T-cell (primary cell): ENCODE data around the gene VSIR. TPM values are rescaled to one million over a fixed set of nuclear protein-coding genes. Genes with fewer than 3 reads are reported as not detected.

Source experiments
- ATAC-seq, 4 experiments: fragments of 200-7000 bp in 3 of 4; fragments of 150-1000 bp in 1 of 4; cut with Tn5 transposase; replicated peaks in 1 of 4; 1 replicate in 3 of 4; 2 replicates in 1 of 4; pipeline ENCODE4 v1.10.0; 2021; ENCODE audit warnings: moderate library complexity in 3 of 4, mild to moderate bottlenecking in 2 of 4, moderate number of reproducible peaks in 1 of 4
- CTCF ChIA-PET, 2 donors: fragments of 300-600 bp; sonication (Branson Sonifier 250); formaldehyde crosslinking; loops; one replicate each; lab custom pipeline; 2022; ENCODE audit warnings: antibody characterized with exemption in 2 of 2; lab: Charles Lee
- POLR2A ChIA-PET, 2 donors: fragments of 300-600 bp; sonication (Branson Sonifier 250); formaldehyde crosslinking; loops; one replicate each; lab custom pipeline; 2022; ENCODE audit warnings: antibody characterized with exemption in 2 of 2; lab: Charles Lee
- DNase-seq, 35 experiments: peaks; one replicate each; pipeline versions ENCODE4 v3.0.0 to v3.0.0-alpha.2; 2013 to 2023
- H3K27ac ChIP-seq: one replicate; pipeline ENCODE4 v1.5.1; 2013; ENCODE audit warnings: low read length
- H3K27me3 ChIP-seq, 2 experiments: replicated peaks in 1 of 2; 1 replicate in 1 of 2; 2 replicates in 1 of 2; pipeline versions ENCODE4 v1.6.1 to v1.7.0; 2013; ENCODE audit warnings: low read length in 1 of 2, mixed read lengths in 1 of 2; ENCODE audit not compliant: control insufficient read depth in 2 of 2, insufficient read depth in 2 of 2; ENCODE audit errors: extremely low read depth in 1 of 2
- H3K36me3 ChIP-seq, 2 donors: 1 replicate in 1 of 2; 2 replicates in 1 of 2; pipeline versions ENCODE4 v1.6.1 to v1.7.0; 2013; ENCODE audit warnings: low read length in 1 of 2; ENCODE audit not compliant: control insufficient read depth in 2 of 2, insufficient read depth in 1 of 2; ENCODE audit errors: extremely low read depth in 1 of 2
- H3K4me1 ChIP-seq, 2 experiments: 1 replicate in 1 of 2; 2 replicates in 1 of 2; pipeline versions ENCODE4 v1.6.1 to v1.7.0; 2013; ENCODE audit warnings: low read length in 2 of 2, mixed read lengths in 1 of 2; ENCODE audit not compliant: insufficient read depth in 2 of 2, control insufficient read depth in 1 of 2; ENCODE audit errors: extremely low read depth in 1 of 2
- H3K4me3 ChIP-seq, 2 donors: 1 replicate in 1 of 2; 2 replicates in 1 of 2; pipeline versions ENCODE4 v1.5.1 to v1.7.0; 2013; ENCODE audit warnings: mild to moderate bottlenecking in 2 of 2, low read length in 1 of 2, moderate library complexity in 1 of 2; ENCODE audit not compliant: control insufficient read depth in 1 of 2; ENCODE audit errors: extremely low read depth in 1 of 2
- H3K9me3 ChIP-seq: 2 replicates; pipeline ENCODE4 v1.7.0; 2013
- H3K27ac Mint-ChIP-seq, 2 donors: one replicate each; pipeline ENCODE4 v1.8.0; 2020 to 2021; ENCODE audit warnings: mild to moderate bottlenecking in 2 of 2, mixed read lengths in 2 of 2
- H3K27me3 Mint-ChIP-seq, 2 donors: one replicate each; pipeline ENCODE4 v1.8.0; 2021 to 2022; ENCODE audit warnings: mixed read lengths in 2 of 2
- H3K36me3 Mint-ChIP-seq: one replicate; pipeline ENCODE4 v1.8.0; 2021; ENCODE audit warnings: mixed read lengths
- H3K4me1 Mint-ChIP-seq, 3 donors: one replicate each; pipeline ENCODE4 v1.8.0; 2020 to 2022; ENCODE audit warnings: mixed read lengths in 3 of 3, mild to moderate bottlenecking in 1 of 3
- H3K4me3 Mint-ChIP-seq, 3 donors: one replicate each; pipeline ENCODE4 v1.8.0; 2020 to 2022; ENCODE audit warnings: mild to moderate bottlenecking in 3 of 3, mixed read lengths in 3 of 3, moderate library complexity in 3 of 3
- H3K9me3 Mint-ChIP-seq, 3 donors: one replicate each; pipeline ENCODE4 v1.8.0; 2020 to 2022; ENCODE audit warnings: mixed read lengths in 3 of 3
- WGBS: methylation state at CpG from one replicate; pipeline ENCODE4 v1.1.5; 2013; ENCODE audit warnings: missing lambda C conversion rate; ENCODE audit not compliant: insufficient coverage; 5-methylcytosine and 5-hydroxymethylcytosine counted together
- total RNA-seq, 35 experiments: library from RNA in 6 of 35; stranded (reverse) in 6 of 35; fragments of 120-200 nt in 1 of 35; gene quantifications; one replicate each; pipeline versions ENCODE4 v1.2.1 to v1.2.4 and lab custom pipeline; 2013 to 2026

VSIR gene
- total RNA-seq: 100 to 1,000 TPM in 2 of 5 donors, 10 to 100 TPM in 3; 81.4 to 134 (median 98.3) TPM
- 110 TPM for total RNA-seq (2013)
- 49.8 to 1,111 (median 168) reads per million in 29 experiments for total RNA-seq (lab: John Stamatoyannopoulos, UW)

DNA sequence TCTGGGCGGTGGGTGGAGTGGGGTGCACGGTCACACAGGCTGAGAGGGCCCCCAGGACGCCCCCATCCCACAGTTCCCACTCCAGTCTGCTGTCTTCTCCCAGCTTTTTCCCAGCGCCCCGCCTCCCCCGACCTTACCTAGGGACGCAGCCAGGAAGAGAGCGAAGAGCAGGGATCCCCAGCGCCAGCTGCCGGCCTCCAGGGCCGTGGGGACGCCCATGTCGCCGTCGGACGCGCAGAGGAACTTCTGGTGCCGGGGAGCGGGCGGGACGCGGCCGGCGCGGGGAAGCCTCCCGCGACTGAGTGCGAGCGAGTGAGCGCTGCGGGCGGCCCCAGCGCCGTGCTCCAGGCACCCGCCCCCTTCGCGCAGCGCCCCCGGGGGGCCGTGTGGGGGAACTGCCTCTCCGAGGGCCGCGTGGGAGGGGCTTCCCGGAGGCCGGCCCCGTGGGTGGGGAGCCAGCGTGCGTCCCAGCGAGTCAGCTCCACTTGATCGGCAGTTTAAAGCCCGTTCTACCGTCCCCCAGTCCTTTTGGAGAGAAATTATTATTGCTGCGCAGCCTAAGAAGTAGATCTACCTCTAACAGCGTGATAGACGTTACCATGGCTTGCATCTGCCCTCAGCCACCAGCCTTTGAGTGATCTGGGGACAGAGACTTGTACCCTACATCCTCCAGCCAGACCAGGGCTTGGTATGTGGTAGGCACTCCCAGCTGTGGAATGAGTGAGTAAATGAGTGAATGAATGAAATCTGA, at the start of gene VSIR:
VSIR (minus strand) TSS at position 300 of the 751 bp plus-strand sequence; CDS start at position 219, 81 bp downstream.
- Mint-ChIP-seq H3K36me3 (peaks cover 11% of the 10 kb centered on the region), H3K4me1 (peaks cover 67 to 76% (median 71%) of the 10 kb centered on the region in 3 donors), H3K27ac (peak within 1 kb of the TSS; percentile 97 to 98), H3K27me3 (no peaks in the 10 kb centered on the region), H3K4me3 (peak within 1 kb of the TSS; percentile 90 to 97 (median 93)), H3K9me3 (no peaks in the 10 kb centered on the region)
- Histone ChIP-seq H3K9me3 (no peaks in the 10 kb centered on the region), H3K27me3 (peaks cover 0 to 3% of the 10 kb centered on the region in 2 experiments), H3K4me3 (peak within 1 kb of the TSS; percentile 89 to 97), H3K4me1 (peaks cover 39 to 75% of the 10 kb centered on the region in 2 experiments), H3K36me3 (peaks cover 0 to 11% of the 10 kb centered on the region in 2 donors), H3K27ac (peak within 1 kb of the TSS; percentile 82)
- CTCF ChIA-PET: interaction anchor here (0.7 to 2.0 kb wide), 14 partner anchors 9 to 79 kb away, joined by 3 to 10 read pairs (median 4); partner anchors contain the start of gene C10orf105 (in 1 of the 2)
- POLR2A ChIA-PET: interaction anchor here (0.5 to 1.4 kb wide), 4 partner anchors 16 to 687 kb away, joined by 3 to 7 read pairs (median 4); no protein-coding TSS in a partner anchor
- WGBS: under 1% methylated on average over 43 of the region's 55 CpGs
- ATAC-seq (peak; percentile 85 to 92 (median 88)), DNase-seq (peak; percentile 79 to 99 (median 92))

DNA sequence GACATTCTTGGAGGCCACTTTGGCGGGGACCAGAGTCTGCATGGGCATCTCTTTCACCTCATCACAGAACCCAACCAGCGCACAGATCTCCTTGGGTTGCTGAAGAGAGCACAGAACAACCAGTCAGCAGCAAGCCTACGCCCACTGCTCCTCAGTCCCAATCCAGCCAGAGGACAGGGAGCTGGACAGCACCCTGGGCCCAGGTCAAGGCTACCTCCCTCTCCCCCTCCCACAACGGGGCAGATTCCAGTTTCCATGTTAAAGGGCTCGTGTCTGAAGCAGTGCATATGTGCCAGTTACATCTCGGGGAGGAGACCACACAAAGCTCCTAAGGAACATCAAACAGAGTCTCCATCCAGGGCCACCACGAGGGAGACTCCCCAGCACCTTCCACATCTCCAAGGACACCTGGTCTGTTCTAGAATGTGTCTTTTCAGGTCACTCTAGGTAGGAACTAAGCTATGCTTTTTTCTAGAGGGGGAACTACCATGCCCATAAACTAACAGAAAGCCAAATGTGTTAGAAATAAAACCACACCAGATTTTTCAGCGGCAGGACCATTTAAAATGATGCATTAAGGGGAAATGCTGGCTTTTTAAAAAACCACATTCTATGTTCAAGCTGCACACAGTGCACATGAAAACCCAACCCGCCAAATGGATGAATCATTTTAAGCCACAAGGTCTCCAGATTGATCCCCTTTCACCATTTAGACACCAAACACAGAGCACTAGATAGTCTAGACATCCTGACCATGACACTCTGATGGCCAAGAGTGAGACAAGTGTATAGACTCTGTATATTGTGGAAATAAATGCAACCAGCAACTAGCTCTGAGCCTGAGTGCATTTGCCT, 48.8 kb upstream of the VSIR start:
- no peak overlapping the region for H3K4me3 ChIP-seq
- no peak overlapping the region for H3K4me3 Mint-ChIP-seq
- 70% methylated on average over 6 of the region's 9 CpGs for WGBS
- peaks cover 63% of the 10 kb centered on the region for H3K36me3 Mint-ChIP-seq
- no peaks in the 10 kb centered on the region for H3K9me3 Mint-ChIP-seq
- no peaks in the 10 kb centered on the region for H3K27me3 Mint-ChIP-seq
- H3K27ac Mint-ChIP-seq: peak overlapping the region; percentile 6 to 73
- CTCF ChIA-PET: interaction anchor here in 1 of 2 donors (0.6 kb wide), 1 partner anchor 216 kb away, joined by 3 read pairs; no protein-coding TSS in a partner anchor
- H3K4me1 ChIP-seq: no peaks in the 10 kb centered on the region
- H3K36me3 ChIP-seq: peaks cover 27 to 91% of the 10 kb centered on the region in 2 donors
- no peak for DNase-seq
- peaks cover 0 to 9% (median 6%) of the 10 kb centered on the region in 3 donors for H3K4me1 Mint-ChIP-seq
- ATAC-seq: peak in 3 of 4 experiments; percentile 23 to 63 (median 33)
- no peaks in the 10 kb centered on the region for H3K9me3 ChIP-seq
- no peak overlapping the region for H3K27ac ChIP-seq
- no peaks in the 10 kb centered on the region for H3K27me3 ChIP-seq
- POLR2A ChIA-PET: interaction anchor here in 1 of 2 donors (0.5 kb wide), 1 partner anchor 780 kb away, joined by 3 read pairs; no protein-coding TSS in a partner anchor

- peaks cover 0 to 9% (median 6%) of the 10 kb centered on the region in 3 donors for H3K4me1 Mint-ChIP-seq
- H3K4me3 Mint-ChIP-seq: no peak overlapping the region
- no peak overlapping the region for H3K27ac Mint-ChIP-seq
- WGBS: 98% methylated on average over 6 of the region's 8 CpGs
- Histone ChIP-seq H3K9me3 (no peaks in the 10 kb centered on the region), H3K4me3 (no peak overlapping the region), H3K36me3 (peaks cover 29 to 92% of the 10 kb centered on the region in 2 donors), H3K4me1 (no peaks in the 10 kb centered on the region), H3K27me3 (no peaks in the 10 kb centered on the region), H3K27ac (no peak overlapping the region)
- CTCF ChIA-PET: interaction anchor here in 1 of 2 donors (0.6 kb wide), 2 partner anchors 956 to 1116 kb away, joined by 3 to 4 read pairs; no protein-coding TSS in a partner anchor
- ATAC-seq (no peak), DNase-seq (no peak)
- no peaks in the 10 kb centered on the region for H3K27me3 Mint-ChIP-seq
- POLR2A ChIA-PET: interaction anchor here in 1 of 2 donors (0.7 kb wide), 1 partner anchor 14 kb away, joined by 5 read pairs; no protein-coding TSS in a partner anchor
- peaks cover 62% of the 10 kb centered on the region for H3K36me3 Mint-ChIP-seq
- no peaks in the 10 kb centered on the region for H3K9me3 Mint-ChIP-seq
Measured at GRCh38 chr10:71820966-71821365, 47.6 kb upstream of the VSIR start.

DNA sequence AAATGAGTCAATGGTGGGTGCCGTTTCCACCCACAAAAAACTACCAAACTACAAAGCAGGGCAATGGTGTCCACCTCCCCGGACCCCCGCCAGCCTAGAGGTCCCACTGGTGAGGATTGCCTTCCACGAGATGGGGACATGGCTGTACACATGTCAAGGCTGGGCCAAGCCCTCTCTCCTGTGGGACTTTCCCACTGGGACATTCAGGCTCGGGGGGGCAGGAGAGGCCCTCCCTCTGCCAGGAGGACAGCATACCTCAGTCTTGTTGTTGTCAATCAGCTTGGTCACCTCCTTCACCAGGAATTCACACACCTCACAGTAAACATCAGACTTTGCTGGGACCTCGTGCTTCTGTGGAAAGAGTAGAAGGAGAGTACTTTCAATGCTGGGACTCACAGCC, 46.7 kb upstream of the VSIR start:
- Mint-ChIP-seq H3K4me1 (peaks cover 0 to 9% (median 6%) of the 10 kb centered on the region in 3 donors), H3K36me3 (peaks cover 62% of the 10 kb centered on the region), H3K4me3 (no peak overlapping the region), H3K27ac (no peak overlapping the region), H3K9me3 (no peaks in the 10 kb centered on the region), H3K27me3 (no peaks in the 10 kb centered on the region)
- DNase-seq (no peak), ATAC-seq (no peak)
- Histone ChIP-seq H3K4me3 (no peak overlapping the region), H3K27ac (no peak overlapping the region), H3K4me1 (no peaks in the 10 kb centered on the region), H3K9me3 (no peaks in the 10 kb centered on the region), H3K36me3 (peaks cover 30 to 88% of the 10 kb centered on the region in 2 donors), H3K27me3 (no peaks in the 10 kb centered on the region)
- CTCF ChIA-PET: no interaction called here
- WGBS: 98% methylated on average over 3 of the region's 6 CpGs
- POLR2A ChIA-PET: interaction anchor here in 1 of 2 donors (0.7 kb wide), 1 partner anchor 15 kb away, joined by 5 read pairs; no protein-coding TSS in a partner anchor

DNA sequence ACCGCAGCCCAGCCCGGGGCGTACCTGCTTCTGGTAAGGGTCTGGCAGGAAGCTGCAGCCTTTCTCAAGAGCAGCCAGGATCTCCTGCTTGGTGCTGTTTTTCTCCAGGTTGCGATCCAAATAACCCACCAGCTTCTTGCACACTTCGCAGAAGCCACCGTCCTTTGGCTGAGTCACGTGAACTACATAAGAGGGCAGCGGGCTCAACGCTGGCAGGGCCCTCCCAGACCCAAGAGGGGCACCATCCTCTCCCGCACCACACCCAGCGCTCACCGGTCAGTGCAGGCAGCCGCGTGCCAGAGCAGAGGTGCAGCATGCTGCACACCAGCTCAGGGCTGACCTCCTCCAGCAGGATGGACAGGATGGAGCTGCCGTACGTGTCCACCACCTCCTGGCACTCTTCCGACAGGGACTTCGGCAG, 46.1 kb upstream of the VSIR start:
- Histone ChIP-seq H3K36me3 (peaks cover 30 to 87% of the 10 kb centered on the region in 2 donors), H3K27me3 (no peaks in the 10 kb centered on the region), H3K27ac (no peak overlapping the region), H3K4me3 (no peak overlapping the region), H3K9me3 (no peaks in the 10 kb centered on the region), H3K4me1 (no peaks in the 10 kb centered on the region)
- CTCF ChIA-PET: no interaction called here
- no peak for ATAC-seq
- Mint-ChIP-seq H3K27ac (no peak overlapping the region), H3K36me3 (peaks cover 62% of the 10 kb centered on the region), H3K4me1 (peaks cover 0 to 9% (median 6%) of the 10 kb centered on the region in 3 donors), H3K4me3 (no peak overlapping the region), H3K27me3 (no peaks in the 10 kb centered on the region), H3K9me3 (no peaks in the 10 kb centered on the region)
- POLR2A ChIA-PET: no interaction called here
- DNase-seq: no peak
- 96% methylated on average over 18 of the region's 18 CpGs for WGBS
